NOMO-1 treated with DMSO at 0.1 percent for 48 hours (cell line): ENCODE results near the gene ALOXE3.

Experiments
- DNase-seq: peaks from one replicate; lab custom pipeline; 2025; ENCODE audit not compliant: unreplicated experiment; lab: John Stamatoyannopoulos, UW

ALOXE3 gene

GRCh38 chr17:8142887-8143580 lies 24.7 kb upstream of the ALOXE3 start:
- DNase-seq, result no peak

- DNase-seq, result no peak
Measured at GRCh38 chr17:8142158-8142886, 24.0 kb upstream of the ALOXE3 start.

GRCh38 chr17:8141741-8142140 lies 23.4 kb upstream of the ALOXE3 start:
- DNase-seq, result no peak

- no peak for DNase-seq
Measured at GRCh38 chr17:8141045-8141444, 22.7 kb upstream of the ALOXE3 start.

GRCh38 chr17:8140065-8141029 lies 22.0 kb upstream of the ALOXE3 start:
- no peak for DNase-seq

GRCh38 chr17:8138672-8139371 lies 20.5 kb upstream of the ALOXE3 start:
- DNase-seq, result peak; percentile 95

GRCh38 chr17:8138374-8138671 lies 20.0 kb upstream of the ALOXE3 start:
- DNase-seq, result no peak

- DNase-seq, result no peak
Measured at GRCh38 chr17:8137645-8138373, 19.5 kb upstream of the ALOXE3 start.

- no peak for DNase-seq
Measured at GRCh38 chr17:8133941-8134340, 15.6 kb upstream of the ALOXE3 start.

- no peak for DNase-seq
Measured at GRCh38 chr17:8133399-8133798, 15.1 kb upstream of the ALOXE3 start.

GRCh38 chr17:8131844-8132441 lies 13.6 kb upstream of the ALOXE3 start:
- no peak for DNase-seq

GRCh38 chr17:8128125-8128784 lies 9.9 kb upstream of the ALOXE3 start:
- DNase-seq, result no peak

GRCh38 chr17:8126491-8127066 lies 8.3 kb upstream of the ALOXE3 start:
- DNase-seq, result peak; percentile 31

- no peak for DNase-seq
Measured at GRCh38 chr17:8125947-8126490, 7.7 kb upstream of the ALOXE3 start.

- DNase-seq, result peak; percentile 31
Measured at GRCh38 chr17:8125154-8125946, 7.0 kb upstream of the ALOXE3 start.

- DNase-seq, result no peak
Measured at GRCh38 chr17:8124350-8125153, 6.2 kb upstream of the ALOXE3 start.

- DNase-seq, result no peak
Measured at GRCh38 chr17:8123695-8124349, 5.5 kb upstream of the ALOXE3 start, which contains the start of gene HES7. Gene HES7 (minus strand): TSS chr17:8124106. CDS start chr17:8124084, 22 bp downstream.
